ENCODE results near the gene RFC2.

GRCh38 chr7:74275401-74275881 lies 21.2 kb upstream of the RFC2 start:
- TF ChIP-seq POLR2A (IDR thresholded peaks at IDR 0.05; ENCODE audit: low read length) (no peak), GATA1 (IDR thresholded peaks at IDR 0.05; ENCODE audit: low read depth, low read length) (no peak)

Measured in erythroblast (primary cell).